Measurements from ENCODE around the gene NDST4. TPM values are rescaled to one million over a fixed set of nuclear protein-coding genes. Genes with fewer than 3 reads are reported as not detected.

The NDST4 gene
- total RNA-seq, 1 donor = not detected

- no peak overlapping the region for H3K4me3 ChIP-seq (ENCODE audit: low read depth, low read length)
- DNase-seq (ENCODE audit: low read depth) = no peak
- no peak for TF ChIP-seq CTCF (IDR thresholded peaks at IDR 0.05; ENCODE audit: insufficient read depth, low read depth, low read length)
Measured at GRCh38 chr4:114815760-114816159, 297.7 kb downstream of the NDST4 start.

- no peak for TF ChIP-seq CTCF (IDR thresholded peaks at IDR 0.05; ENCODE audit: insufficient read depth, low read depth, low read length)
- H3K4me3 ChIP-seq (ENCODE audit: low read depth, low read length) = no peak overlapping the region
- no peak for DNase-seq (ENCODE audit: low read depth)
Measured at GRCh38 chr4:114813961-114814360, 299.5 kb downstream of the NDST4 start.

- H3K4me3 ChIP-seq (ENCODE audit: low read depth, low read length) = no peak overlapping the region
- no peak for TF ChIP-seq CTCF (IDR thresholded peaks at IDR 0.05; ENCODE audit: insufficient read depth, low read depth, low read length)
- DNase-seq (ENCODE audit: low read depth) = no peak
Measured at GRCh38 chr4:114811564-114812301, 301.7 kb downstream of the NDST4 start.

- peak; percentile 70 for TF ChIP-seq CTCF (IDR thresholded peaks at IDR 0.05; ENCODE audit: insufficient read depth, low read depth, low read length)
- peak; percentile 4 for DNase-seq (ENCODE audit: low read depth)
- no peak overlapping the region for H3K4me3 ChIP-seq (ENCODE audit: low read depth, low read length)
Measured at GRCh38 chr4:114807759-114808404, 305.5 kb downstream of the NDST4 start.

- no peak overlapping the region for H3K4me3 ChIP-seq (ENCODE audit: low read depth, low read length)
- no peak for TF ChIP-seq CTCF (IDR thresholded peaks at IDR 0.05; ENCODE audit: insufficient read depth, low read depth, low read length)
- DNase-seq (ENCODE audit: low read depth) = no peak
Measured at GRCh38 chr4:114807357-114807756, 306.1 kb downstream of the NDST4 start.

- H3K4me3 ChIP-seq (ENCODE audit: low read depth, low read length) = no peak overlapping the region
- DNase-seq (ENCODE audit: low read depth) = no peak
- no peak for TF ChIP-seq CTCF (IDR thresholded peaks at IDR 0.05; ENCODE audit: insufficient read depth, low read depth, low read length)
Measured at GRCh38 chr4:114791976-114792375, 321.4 kb downstream of the NDST4 start.
